Neuron (in vitro differentiated cells): ENCODE results near the gene PALM3.

Source experiments
- H2AFZ ChIP-seq: one replicate; pipeline ENCODE4 v1.6.1; 2013; ENCODE audit warnings: low read depth, mild to moderate bottlenecking, inconsistent platforms, low read length, moderate library complexity
- H3K27me3 ChIP-seq: one replicate; pipeline ENCODE4 v1.6.1; 2013; ENCODE audit warnings: low read length; ENCODE audit not compliant: insufficient read depth
- H3K36me3 ChIP-seq: one replicate; pipeline ENCODE4 v1.6.1; 2013; ENCODE audit warnings: low read length; ENCODE audit not compliant: insufficient read depth
- H3K4me1 ChIP-seq: one replicate; pipeline ENCODE4 v1.6.1; 2013; ENCODE audit warnings: low read length; ENCODE audit not compliant: insufficient read depth
- H3K4me3 ChIP-seq: 2 replicates; pipeline ENCODE4 v1.5.1; 2013; ENCODE audit warnings: mild to moderate bottlenecking, low read length, moderate library complexity
- H3K9me3 ChIP-seq: one replicate; pipeline ENCODE4 v1.6.1; 2013; ENCODE audit warnings: low read length

PALM3 gene, protein sequence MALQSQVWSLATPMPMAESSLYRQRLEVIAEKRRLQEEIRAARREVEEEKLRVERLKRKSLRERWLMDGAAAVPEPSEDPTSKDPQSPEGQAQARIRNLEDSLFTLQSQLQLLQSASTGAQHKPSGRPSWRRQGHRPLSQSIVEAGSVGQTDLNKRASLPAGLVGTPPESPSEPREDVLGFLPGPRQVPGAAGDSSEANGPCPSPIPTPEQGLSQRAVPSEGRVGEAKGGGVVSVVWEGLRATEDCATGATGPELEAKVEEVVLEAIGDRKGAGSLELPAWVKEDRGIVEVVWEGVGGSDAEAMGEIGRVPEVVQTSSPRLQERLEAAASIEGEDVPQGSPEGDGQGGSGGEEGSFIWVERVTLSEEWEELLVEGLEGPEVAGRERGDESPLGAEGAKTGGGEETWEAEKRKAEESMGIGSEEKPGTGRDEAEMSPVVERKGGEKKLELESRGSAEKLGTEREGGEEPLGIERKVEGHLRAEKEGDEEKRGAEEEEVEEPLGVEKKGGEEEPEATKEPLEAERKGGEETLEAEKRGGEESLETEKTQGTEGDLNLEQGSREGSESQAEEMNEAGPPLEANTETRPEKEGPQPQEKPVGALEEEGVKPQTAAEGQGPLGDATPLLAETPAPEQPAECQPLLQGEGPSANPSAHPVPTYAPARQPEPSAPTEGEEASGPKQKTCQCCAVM

DNA sequence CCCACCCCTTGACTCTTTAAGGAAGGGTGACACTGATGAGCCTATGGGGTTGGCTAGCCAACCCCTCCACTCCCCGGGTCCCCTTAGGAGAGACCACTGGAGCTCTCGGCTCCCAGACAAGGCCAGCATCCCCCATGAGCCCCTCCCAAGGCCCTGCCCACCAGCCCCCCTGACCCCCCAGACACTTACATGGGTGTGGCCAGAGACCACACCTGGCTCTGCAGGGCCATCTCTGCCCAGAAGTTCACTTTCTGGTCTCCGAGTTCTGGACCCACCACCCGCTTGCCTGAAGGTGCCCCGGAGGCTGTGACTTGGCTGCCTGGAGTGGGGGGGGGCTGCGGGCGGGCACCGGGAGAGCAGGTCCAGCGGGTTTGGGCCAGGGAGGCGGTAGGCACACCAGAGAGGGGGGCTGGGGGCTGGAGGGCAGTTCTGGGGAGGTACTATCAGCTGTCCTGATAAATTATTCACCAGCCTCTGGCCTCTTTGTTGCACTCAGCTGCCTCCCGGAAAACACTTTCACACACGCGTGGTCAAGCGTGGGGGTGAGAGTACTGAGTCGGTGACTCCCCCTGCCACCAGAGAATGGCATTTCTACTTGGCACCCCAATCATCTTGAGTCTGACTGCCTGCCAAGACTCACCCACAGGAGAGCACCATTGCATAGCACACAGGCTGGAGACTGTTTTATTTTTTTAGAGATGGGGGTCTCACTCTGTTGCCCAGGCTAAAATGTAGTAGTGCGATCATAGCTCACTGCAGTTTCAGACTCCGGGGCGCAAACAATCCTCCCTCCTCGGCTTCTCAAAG lies at the start of gene PALM3:
PALM3 (minus strand) TSS at position 326 of the 807 bp plus-strand sequence; CDS start at position 230, 96 bp downstream.
- Histone ChIP-seq H2AFZ (no peak within 1 kb of the TSS), H3K4me1 (peaks cover 8% of the 10 kb centered on the region), H3K36me3 (no peaks in the 10 kb centered on the region), H3K27me3 (peaks cover 8% of the 10 kb centered on the region), H3K9me3 (no peaks in the 10 kb centered on the region), H3K4me3 (no peak within 1 kb of the TSS)

DNA sequence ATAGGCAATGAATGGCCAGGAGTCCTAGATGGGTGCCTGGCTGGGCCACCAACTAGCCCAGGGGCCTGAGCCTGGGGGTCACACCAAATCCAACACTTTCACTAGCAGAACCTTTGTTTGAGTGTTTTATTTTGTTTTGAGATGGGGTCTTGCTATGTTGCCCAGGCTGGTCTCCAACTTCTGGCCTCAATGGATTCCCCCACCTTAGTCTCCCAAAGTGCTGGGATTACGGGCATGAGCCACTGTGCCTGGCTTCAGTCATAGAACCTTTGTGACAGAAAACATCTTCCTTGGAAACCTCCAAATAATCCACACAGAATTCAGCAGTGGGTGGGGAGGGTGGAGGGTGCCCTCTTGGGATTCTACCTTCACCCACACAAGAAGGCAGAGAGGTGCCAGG lies 49.6 kb upstream of the PALM3 start:
- H3K9me3 ChIP-seq: no peaks in the 10 kb centered on the region

DNA sequence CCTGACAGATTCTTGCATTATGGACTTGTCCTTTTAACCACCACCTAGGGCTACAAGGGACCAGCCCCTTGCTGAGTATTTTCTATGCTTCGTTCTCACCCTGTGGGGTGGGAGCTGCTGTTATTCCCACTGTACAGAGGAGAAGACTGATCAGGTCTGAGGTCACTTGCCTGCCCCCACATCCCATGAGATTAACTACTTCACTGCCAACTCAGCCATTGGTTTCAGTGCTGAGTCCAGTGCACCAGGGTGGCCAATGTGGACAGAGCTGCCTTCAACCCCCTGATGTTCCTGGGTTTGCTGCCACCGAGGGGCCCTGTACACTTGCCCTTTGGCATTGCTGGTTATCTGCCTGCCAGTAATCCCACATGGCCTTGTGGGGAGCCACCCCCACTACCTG lies 48.8 kb upstream of the PALM3 start:
- Histone ChIP-seq H3K4me3 (no peak overlapping the region), H3K27me3 (no peaks in the 10 kb centered on the region), H3K4me1 (peaks cover 14% of the 10 kb centered on the region), H2AFZ (no peak overlapping the region), H3K36me3 (peaks cover 19% of the 10 kb centered on the region), H3K9me3 (no peaks in the 10 kb centered on the region)

More for the DNA sequence above, 49.6 kb upstream of the PALM3 start:
- peaks cover 23% of the 10 kb centered on the region for H3K4me1 ChIP-seq
- peaks cover 13% of the 10 kb centered on the region for H3K36me3 ChIP-seq
- H3K27me3 ChIP-seq: no peaks in the 10 kb centered on the region
- H3K4me3 ChIP-seq: no peak overlapping the region
- H2AFZ ChIP-seq: no peak overlapping the region

DNA sequence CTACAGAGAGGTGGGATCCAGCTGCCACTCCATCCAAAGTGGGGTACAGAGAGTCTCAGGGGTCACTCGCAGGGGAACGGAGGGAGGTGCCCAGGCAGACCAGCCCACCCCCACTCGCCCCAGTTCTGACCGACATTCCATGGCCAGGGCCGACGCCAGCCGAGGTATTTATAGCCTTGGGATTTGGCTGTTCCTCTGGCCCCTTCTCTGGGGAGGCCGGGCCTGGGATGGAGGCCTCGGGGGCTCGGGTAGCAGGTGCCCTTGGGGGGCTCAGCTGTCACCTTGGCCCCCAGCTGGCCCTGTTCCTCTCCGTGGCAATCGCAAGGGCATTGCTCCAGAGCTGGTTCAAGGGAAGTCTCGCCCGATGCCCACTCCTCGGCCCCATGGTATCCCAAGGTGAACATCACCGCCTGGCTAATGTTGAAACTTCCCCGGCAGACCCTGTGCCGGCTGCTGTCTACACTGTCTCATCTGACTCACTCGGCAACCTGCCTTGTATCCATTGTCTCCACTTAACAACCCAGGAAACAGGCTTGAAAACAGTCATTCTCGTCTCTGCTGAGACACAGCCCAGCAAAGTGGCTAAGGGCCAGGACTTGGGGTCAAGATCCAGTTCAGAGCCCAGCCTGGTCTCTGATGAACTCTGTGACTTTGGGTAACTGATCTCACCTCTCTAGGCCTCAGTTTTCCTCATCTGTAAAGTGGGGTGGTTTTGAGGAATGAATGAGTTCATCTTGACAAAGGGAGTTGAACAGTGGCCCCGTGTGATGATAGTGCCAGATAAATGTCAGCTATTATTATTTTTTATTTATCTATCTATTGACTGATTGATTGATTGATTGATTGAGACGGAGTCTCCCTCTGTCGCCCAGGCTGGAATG lies 45.9 kb upstream of the PALM3 start:
- Histone ChIP-seq H2AFZ (no peak overlapping the region), H3K4me1 (peaks cover 3% of the 10 kb centered on the region), H3K9me3 (no peaks in the 10 kb centered on the region), H3K27me3 (no peaks in the 10 kb centered on the region), H3K4me3 (no peak overlapping the region), H3K36me3 (peaks cover 31% of the 10 kb centered on the region)

DNA sequence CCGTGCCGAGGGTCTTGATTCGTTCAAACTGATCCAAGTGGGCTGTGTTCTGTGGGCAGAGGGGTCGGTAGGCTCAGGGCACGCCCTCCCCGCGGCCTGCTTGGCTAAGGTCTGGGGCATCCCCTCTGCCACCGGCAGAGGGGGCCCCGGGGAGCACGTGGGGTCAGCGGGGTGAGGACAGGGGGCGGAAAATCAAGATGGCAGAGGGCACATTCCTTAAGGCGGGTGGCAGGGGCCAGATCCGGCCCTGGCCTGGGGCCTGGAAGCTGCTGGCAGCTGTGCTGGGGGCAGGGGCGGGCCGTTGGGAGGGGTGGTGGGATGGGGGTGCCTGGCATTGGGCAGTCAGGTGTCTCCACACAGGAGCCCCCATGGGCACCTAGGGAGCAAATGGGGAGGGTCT lies 45.0 kb upstream of the PALM3 start:
- H3K9me3 ChIP-seq: no peaks in the 10 kb centered on the region
- H3K4me3 ChIP-seq: no peak overlapping the region
- H3K27me3 ChIP-seq: no peaks in the 10 kb centered on the region
- peaks cover 38% of the 10 kb centered on the region for H3K36me3 ChIP-seq
- H2AFZ ChIP-seq: no peak overlapping the region
- no peaks in the 10 kb centered on the region for H3K4me1 ChIP-seq

DNA sequence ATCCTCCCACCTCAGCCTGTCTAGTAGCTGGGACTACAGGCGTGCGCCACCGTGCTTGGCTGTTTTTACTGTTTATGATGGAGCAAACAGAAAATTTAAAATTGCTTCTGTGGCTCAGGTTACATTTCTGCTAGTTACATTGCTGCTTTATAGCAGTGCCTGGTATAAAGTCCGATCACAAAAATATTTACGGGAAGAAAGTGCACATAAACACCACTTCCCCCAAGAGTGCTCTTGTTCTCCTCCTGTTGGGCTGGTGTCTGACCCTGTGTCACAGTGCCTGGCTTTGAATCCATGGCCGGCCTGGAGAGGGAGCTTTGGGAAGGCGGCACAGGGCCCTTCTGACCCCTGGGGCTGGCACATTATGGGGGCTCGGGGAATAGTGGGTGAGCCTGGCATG lies 43.8 kb upstream of the PALM3 start:
- Histone ChIP-seq H3K4me3 (no peak overlapping the region), H3K9me3 (no peaks in the 10 kb centered on the region), H3K36me3 (peaks cover 41% of the 10 kb centered on the region), H3K27me3 (no peaks in the 10 kb centered on the region), H2AFZ (no peak overlapping the region), H3K4me1 (no peaks in the 10 kb centered on the region)

DNA sequence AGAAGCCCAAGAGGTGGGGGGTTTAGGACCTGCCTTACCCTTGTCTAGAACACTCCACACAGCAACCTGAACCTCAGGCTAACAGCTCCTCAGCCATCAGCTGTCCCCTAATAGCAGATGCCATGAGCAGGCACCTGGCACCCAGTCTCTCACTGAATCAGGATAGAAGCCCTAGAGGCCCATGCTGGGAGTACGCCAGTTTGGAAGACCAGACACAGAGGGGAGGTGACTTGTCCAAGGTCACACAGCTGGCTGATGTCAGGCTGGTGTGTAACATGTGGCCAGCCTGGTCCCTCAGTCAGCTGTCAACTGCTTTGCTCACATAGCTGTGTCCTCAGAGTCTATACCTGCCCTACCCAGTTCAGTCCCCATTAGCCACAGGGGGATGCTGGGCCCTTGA lies 41.4 kb upstream of the PALM3 start:
- peaks cover 46% of the 10 kb centered on the region for H3K36me3 ChIP-seq
- H3K4me1 ChIP-seq: no peaks in the 10 kb centered on the region
- no peak overlapping the region for H3K4me3 ChIP-seq
- H3K27me3 ChIP-seq: no peaks in the 10 kb centered on the region
- H3K9me3 ChIP-seq: no peaks in the 10 kb centered on the region
- H2AFZ ChIP-seq: no peak overlapping the region

DNA sequence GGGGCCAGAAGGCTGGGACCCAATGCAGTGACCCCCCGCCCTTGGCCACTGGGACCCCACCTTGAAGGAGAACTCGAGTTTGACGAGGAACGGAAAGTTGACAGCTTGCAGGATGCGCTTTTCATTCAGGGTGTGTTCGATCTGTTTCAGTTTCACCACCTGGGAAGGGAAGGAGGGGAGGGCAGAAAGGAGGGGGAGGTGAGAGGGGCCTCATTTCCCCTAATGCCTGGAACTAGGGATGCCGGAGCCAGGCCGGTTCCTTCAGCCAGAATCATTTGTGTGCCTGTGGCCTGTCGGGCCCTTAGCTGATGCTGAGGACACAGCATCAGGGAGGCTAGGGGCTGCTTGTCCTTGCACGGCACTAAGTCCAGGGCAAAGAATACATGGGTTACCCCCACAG lies 40.9 kb upstream of the PALM3 start:
- no peaks in the 10 kb centered on the region for H3K4me1 ChIP-seq
- no peaks in the 10 kb centered on the region for H3K27me3 ChIP-seq
- no peak overlapping the region for H2AFZ ChIP-seq
- H3K36me3 ChIP-seq: peaks cover 51% of the 10 kb centered on the region
- H3K9me3 ChIP-seq: no peaks in the 10 kb centered on the region
- no peak overlapping the region for H3K4me3 ChIP-seq

DNA sequence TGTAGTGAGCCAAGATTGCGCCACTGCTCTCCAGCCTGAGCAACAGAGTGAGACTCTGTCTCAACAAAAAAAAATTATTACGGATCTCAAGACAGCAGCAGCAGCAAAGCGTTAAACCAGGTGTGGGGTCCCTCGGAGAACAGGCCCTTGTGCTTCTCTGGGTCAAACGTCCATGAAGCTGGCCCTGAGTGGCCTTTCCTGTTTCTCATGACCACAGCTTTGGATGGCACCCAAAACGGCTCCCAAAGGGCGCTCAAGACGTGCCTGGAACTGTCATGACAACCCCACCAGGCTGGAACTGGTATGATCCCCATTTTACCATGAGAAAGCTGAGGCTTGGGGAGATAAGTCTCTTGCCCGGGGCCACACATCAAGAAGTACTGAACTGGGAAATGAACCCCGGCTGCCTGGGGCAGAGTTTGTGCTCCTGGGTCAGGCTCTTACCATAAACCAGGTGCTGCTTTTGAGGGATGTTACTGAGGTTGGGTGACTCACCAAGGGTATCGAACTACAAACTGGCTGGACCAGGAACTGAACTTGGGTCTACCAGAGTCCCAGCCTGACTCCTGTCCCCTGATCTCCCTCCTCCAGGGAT lies 40.3 kb upstream of the PALM3 start:
- Histone ChIP-seq H3K4me3 (no peak overlapping the region), H3K36me3 (peaks cover 52% of the 10 kb centered on the region), H2AFZ (no peak overlapping the region), H3K9me3 (no peaks in the 10 kb centered on the region), H3K4me1 (no peaks in the 10 kb centered on the region), H3K27me3 (no peaks in the 10 kb centered on the region)

DNA sequence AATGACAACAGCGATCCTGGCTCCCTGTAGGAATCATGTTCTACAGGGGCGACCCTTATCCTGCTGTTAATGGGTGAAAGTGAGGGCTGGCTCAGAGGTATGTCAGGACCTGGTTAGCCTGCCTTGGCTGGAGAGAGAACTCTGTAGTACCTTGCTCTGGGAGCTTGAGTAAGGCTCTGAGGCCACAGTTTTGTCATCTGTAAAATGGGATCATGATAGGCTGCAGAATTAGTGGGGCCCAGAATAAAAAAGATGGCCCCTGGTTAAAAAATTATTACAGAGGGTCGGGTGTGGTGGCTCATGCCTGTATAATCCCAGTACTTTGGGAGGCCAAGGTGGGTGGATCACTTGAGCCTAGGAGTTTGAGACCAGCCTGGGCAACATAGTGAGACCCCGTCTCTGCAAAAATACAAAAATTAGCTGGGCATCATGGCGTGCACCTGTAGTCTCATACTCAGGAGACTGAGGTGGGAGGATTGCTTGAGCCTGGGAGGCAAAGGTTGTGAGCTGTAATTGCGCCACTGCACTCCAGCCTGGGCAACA lies 39.2 kb upstream of the PALM3 start:
- H3K27me3 ChIP-seq: no peaks in the 10 kb centered on the region
- no peaks in the 10 kb centered on the region for H3K4me1 ChIP-seq
- no peak overlapping the region for H2AFZ ChIP-seq
- no peak overlapping the region for H3K4me3 ChIP-seq
- no peaks in the 10 kb centered on the region for H3K9me3 ChIP-seq
- peaks cover 56% of the 10 kb centered on the region for H3K36me3 ChIP-seq

DNA sequence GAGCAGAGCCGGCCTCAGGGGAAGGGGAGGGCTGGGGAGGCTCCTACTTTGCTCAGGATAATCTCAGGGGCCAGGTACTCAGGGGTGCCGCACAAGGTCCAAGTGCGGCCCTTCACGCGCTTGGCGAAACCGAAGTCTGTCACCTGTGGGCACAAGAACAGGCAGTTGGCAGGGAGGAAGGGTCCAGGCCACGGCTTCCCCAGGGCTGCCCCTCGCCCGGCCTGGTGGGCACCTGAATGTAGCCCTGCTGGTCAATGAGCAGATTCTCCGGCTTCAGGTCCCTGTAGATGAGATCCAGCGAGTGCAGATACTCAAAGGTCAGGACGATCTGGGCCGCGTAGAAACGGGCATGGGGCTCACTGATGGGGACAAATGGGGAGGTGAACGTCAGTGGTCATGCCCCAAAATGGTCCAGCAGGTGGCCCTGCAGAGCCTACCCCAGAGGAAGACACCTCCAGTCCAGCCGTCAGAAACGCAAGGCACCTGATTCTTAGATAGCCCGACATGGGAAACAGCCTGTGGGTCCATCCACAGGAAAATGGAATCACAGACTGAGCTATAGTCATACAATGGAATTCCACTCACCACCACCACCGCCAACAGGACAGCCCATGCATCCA lies 35.8 kb upstream of the PALM3 start:
- Histone ChIP-seq H3K4me3 (no peak overlapping the region), H3K27me3 (no peaks in the 10 kb centered on the region), H3K9me3 (peaks cover 7% of the 10 kb centered on the region), H3K4me1 (no peaks in the 10 kb centered on the region), H2AFZ (no peak overlapping the region), H3K36me3 (peaks cover 38% of the 10 kb centered on the region)
